T-helper 2 cell treated with Interferon-gamma antibody and Interleukin-4, amounts not matched to agents 100 ng/mL and 5 ng/mL, for 36 hours (primary cell): ENCODE data around the gene TMEM178B. TPM values are rescaled to one million over a fixed set of nuclear protein-coding genes. Genes with fewer than 3 reads are reported as not detected.

Source experiments
- intact Hi-C: fragments of 100-400 bp; cut with micrococcal nuclease; formaldehyde crosslinking; loops from one replicate; pipeline ENCODE4 v1.15.1; 2023
- total RNA-seq: library from RNA; stranded (reverse); gene quantifications from 2 replicates; pipeline ENCODE4 v1.2.3, GENCODE V29; 2022

Gene TMEM178B
- total RNA-seq, 1 donor from 2014 or later, result 0.80 TPM

GRCh38 chr7:141416650-141417270, 342.9 kb downstream of the TMEM178B start:
- intact Hi-C loops, result no loop called here

- intact Hi-C loops, result no loop called here
Observed at GRCh38 chr7:141417506-141417905, 343.6 kb downstream of the TMEM178B start.

GRCh38 chr7:141418066-141418465, 344.2 kb downstream of the TMEM178B start:
- intact Hi-C loops, result no loop called here

GRCh38 chr7:141421306-141421705, 347.4 kb downstream of the TMEM178B start:
- intact Hi-C loops, result no loop called here

- intact Hi-C loops, result no loop called here
Observed at GRCh38 chr7:141427134-141427533, 353.3 kb downstream of the TMEM178B start.

- intact Hi-C loops, result no loop called here
Observed at GRCh38 chr7:141430455-141431139, 356.7 kb downstream of the TMEM178B start.

GRCh38 chr7:141431140-141431479, 357.2 kb downstream of the TMEM178B start:
- intact Hi-C loops, result no loop called here

- intact Hi-C loops, result no loop called here
Observed at GRCh38 chr7:141431711-141432110, 357.8 kb downstream of the TMEM178B start.

GRCh38 chr7:141433698-141434097, 359.8 kb downstream of the TMEM178B start:
- intact Hi-C loops, result no loop called here

- intact Hi-C loops, result no loop called here
Observed at GRCh38 chr7:141436139-141436538, 362.3 kb downstream of the TMEM178B start.

- intact Hi-C loops, result no loop called here
Observed at GRCh38 chr7:141436575-141437075, 362.8 kb downstream of the TMEM178B start.

GRCh38 chr7:141439164-141439563, 365.3 kb downstream of the TMEM178B start:
- intact Hi-C loops, result no loop called here

GRCh38 chr7:141439776-141440175, 365.9 kb downstream of the TMEM178B start:
- intact Hi-C loops, result no loop called here

GRCh38 chr7:141441837-141442627, 368.2 kb downstream of the TMEM178B start:
- intact Hi-C loops, result no loop called here

GRCh38 chr7:141442781-141443180, 368.9 kb downstream of the TMEM178B start:
- intact Hi-C loops, result no loop called here

GRCh38 chr7:141444961-141445360, 371.1 kb downstream of the TMEM178B start:
- intact Hi-C loops, result no loop called here

GRCh38 chr7:141451232-141451631, 377.4 kb downstream of the TMEM178B start:
- intact Hi-C loops, result no loop called here

GRCh38 chr7:141452911-141453310, 379.0 kb downstream of the TMEM178B start:
- intact Hi-C loops, result no loop called here

- intact Hi-C loops, result no loop called here
Observed at GRCh38 chr7:141454338-141454737, 380.5 kb downstream of the TMEM178B start.

GRCh38 chr7:141455723-141456122, 381.9 kb downstream of the TMEM178B start:
- intact Hi-C loops, result no loop called here

- intact Hi-C loops, result no loop called here
Observed at GRCh38 chr7:141456298-141456697, 382.4 kb downstream of the TMEM178B start.

GRCh38 chr7:141456711-141457110, 382.8 kb downstream of the TMEM178B start:
- intact Hi-C loops, result no loop called here
